Upper lobe of right lung (tissue), 1 donor: ENCODE measurements around the gene GABRA5. TPM values are rescaled to one million over a fixed set of nuclear protein-coding genes. Genes with fewer than 3 reads are reported as not detected.

Experiments used
- ATAC-seq: fragments of 200-7000 bp; cut with Tn5 transposase; one replicate; pipeline ENCODE4 v1.9.1; 2020; ENCODE audit warnings: mild to moderate bottlenecking, moderate library complexity
- DNase-seq: peaks from one replicate; pipeline ENCODE4 v3.0.0-alpha.2; 2020
- H3K27ac ChIP-seq: fragments of 200-600 bp; one replicate; pipeline ENCODE4 v1.8.0; 2022
- H3K27me3 ChIP-seq: fragments of 200-600 bp; one replicate; pipeline ENCODE4 v1.8.0; 2022; ENCODE audit warnings: mild to moderate bottlenecking
- H3K36me3 ChIP-seq: fragments of 200-600 bp; one replicate; pipeline ENCODE4 v1.8.0; 2022
- H3K4me1 ChIP-seq: fragments of 200-600 bp; one replicate; pipeline ENCODE4 v1.8.0; 2022
- H3K4me3 ChIP-seq: fragments of 200-600 bp; one replicate; pipeline ENCODE4 v1.8.0; 2022; ENCODE audit warnings: mild to moderate bottlenecking
- H3K9me3 ChIP-seq: fragments of 200-600 bp; one replicate; pipeline ENCODE4 v1.8.0; 2022
- intact Hi-C: fragments of 100-400 bp; cut with DNase I; formaldehyde crosslinking; loops from one replicate; pipeline ENCODE4 v1.11.0; 2022
- total RNA-seq: library from RNA; stranded (reverse); fragmentation: NEBNext Ultra II Directional; extraction: Animal tissue kit (Norgen Biotek cat#: 25700); gene quantifications from one replicate; pipeline ENCODE4 v1.2.1, GENCODE V29; 2021
- TF ChIP-seq, protein P1 (sequence below): fragments of 200-600 bp; IDR thresholded peaks from one replicate; pipeline ENCODE4 v1.8.0; 2022; ENCODE audit warnings: antibody characterized with exemption
- donor health status: DM: no; HTN: yes; CAD: no; lungs with severe emphysema.

The GABRA5 gene
- total RNA-seq, 1 donor from 2014 or later: not detected

DNA sequence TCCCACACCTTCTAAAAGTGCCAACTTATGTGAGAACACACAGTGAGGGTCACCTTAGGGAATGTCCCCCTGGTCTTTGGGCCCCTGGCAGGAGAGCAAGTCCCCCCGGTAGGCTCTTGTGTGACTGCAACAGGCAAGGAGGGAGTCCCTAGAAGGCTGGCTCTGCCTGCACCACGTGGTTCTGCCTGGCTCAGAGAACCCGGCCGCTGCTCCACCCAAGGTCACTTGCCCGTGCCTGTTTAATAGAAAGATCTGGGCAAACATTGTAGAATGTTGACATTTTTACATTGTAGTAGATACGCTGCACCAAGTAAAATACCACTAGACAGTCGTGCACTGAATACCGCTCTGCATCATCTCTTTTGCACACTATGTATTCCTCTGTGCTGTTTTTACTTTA, 21.9 kb downstream of the GABRA5 start:
- TF ChIP-seq, protein P1, sequence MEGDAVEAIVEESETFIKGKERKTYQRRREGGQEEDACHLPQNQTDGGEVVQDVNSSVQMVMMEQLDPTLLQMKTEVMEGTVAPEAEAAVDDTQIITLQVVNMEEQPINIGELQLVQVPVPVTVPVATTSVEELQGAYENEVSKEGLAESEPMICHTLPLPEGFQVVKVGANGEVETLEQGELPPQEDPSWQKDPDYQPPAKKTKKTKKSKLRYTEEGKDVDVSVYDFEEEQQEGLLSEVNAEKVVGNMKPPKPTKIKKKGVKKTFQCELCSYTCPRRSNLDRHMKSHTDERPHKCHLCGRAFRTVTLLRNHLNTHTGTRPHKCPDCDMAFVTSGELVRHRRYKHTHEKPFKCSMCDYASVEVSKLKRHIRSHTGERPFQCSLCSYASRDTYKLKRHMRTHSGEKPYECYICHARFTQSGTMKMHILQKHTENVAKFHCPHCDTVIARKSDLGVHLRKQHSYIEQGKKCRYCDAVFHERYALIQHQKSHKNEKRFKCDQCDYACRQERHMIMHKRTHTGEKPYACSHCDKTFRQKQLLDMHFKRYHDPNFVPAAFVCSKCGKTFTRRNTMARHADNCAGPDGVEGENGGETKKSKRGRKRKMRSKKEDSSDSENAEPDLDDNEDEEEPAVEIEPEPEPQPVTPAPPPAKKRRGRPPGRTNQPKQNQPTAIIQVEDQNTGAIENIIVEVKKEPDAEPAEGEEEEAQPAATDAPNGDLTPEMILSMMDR: no peak
- Histone ChIP-seq H3K9me3 (no peaks in the 10 kb centered on the region), H3K27ac (no peak overlapping the region), H3K4me3 (no peak overlapping the region), H3K4me1 (peaks cover 4% of the 10 kb centered on the region), H3K36me3 (no peaks in the 10 kb centered on the region), H3K27me3 (peaks cover 11% of the 10 kb centered on the region)
- no peak for DNase-seq
- intact Hi-C loops: no loop called here
- peak; percentile 10 for ATAC-seq

DNA sequence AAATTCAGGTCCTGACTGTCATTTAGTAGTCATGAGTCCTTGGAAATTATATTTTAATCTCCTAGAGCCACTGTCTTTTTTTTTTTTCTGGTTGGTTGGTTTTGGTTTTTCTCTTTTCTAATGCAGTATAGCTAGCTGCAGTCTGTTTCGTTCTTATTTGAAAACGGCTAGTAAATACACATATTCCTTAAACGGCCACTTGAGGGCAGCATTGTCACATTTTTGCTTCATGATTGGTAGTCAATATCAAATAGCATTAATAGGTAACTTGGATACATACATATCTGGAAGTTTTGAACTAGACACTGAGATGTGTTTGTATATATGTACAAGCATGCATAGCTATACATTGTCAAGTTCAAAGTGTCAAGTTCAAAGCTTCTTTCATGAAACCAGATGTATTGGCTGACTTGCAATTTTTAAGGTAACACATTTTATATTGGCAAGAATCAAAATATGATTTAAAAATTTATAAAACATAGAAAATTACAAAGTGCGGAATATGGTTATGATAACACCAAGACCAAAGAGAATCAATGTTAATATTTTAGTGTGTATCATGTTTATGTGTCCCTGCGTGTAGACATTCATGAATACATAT, 22.5 kb downstream of the GABRA5 start:
- H3K4me3 ChIP-seq: no peak overlapping the region
- no peaks in the 10 kb centered on the region for H3K9me3 ChIP-seq
- peaks cover 4% of the 10 kb centered on the region for H3K4me1 ChIP-seq
- H3K36me3 ChIP-seq: no peaks in the 10 kb centered on the region
- intact Hi-C loops: no loop called here
- peak; percentile 14 for ATAC-seq
- H3K27ac ChIP-seq: no peak overlapping the region
- DNase-seq: no peak
- H3K27me3 ChIP-seq: peaks cover 11% of the 10 kb centered on the region
- TF ChIP-seq, protein P1: peak; percentile 69

- Histone ChIP-seq H3K27me3 (peaks cover 11% of the 10 kb centered on the region), H3K9me3 (no peaks in the 10 kb centered on the region), H3K27ac (no peak overlapping the region), H3K36me3 (no peaks in the 10 kb centered on the region), H3K4me3 (no peak overlapping the region), H3K4me1 (peaks cover 4% of the 10 kb centered on the region)
- TF ChIP-seq, protein P1: no peak
- ATAC-seq (no peak), DNase-seq (no peak)
- intact Hi-C loops: no loop called here
Observed at GRCh38 chr15:26890451-26890850, 23.6 kb downstream of the GABRA5 start.

DNA sequence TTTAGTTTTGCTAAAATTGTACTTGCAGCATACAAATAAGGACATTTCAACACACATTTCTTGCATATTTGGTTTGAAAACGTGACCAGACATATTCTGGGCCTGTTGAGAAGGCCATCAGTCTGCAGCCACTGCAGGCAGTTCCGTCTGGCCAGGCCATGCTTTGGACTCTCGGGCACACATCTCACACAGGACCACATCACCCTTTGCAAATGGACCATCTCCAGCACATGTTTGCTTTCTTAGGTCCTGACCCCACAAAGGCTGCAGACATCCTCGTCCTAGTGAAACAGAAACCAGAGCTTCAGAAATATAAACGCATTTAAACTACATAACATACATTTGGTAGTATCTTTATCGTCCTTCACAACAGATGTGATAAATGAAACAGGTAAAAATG, 24.1 kb downstream of the GABRA5 start:
- intact Hi-C loops: no loop called here
- peaks cover 11% of the 10 kb centered on the region for H3K27me3 ChIP-seq
- peaks cover 4% of the 10 kb centered on the region for H3K4me1 ChIP-seq
- no peak overlapping the region for H3K4me3 ChIP-seq
- ATAC-seq (no peak), DNase-seq (no peak)
- no peaks in the 10 kb centered on the region for H3K36me3 ChIP-seq
- H3K9me3 ChIP-seq: no peaks in the 10 kb centered on the region
- TF ChIP-seq, protein P1: no peak
- H3K27ac ChIP-seq: no peak overlapping the region

DNA sequence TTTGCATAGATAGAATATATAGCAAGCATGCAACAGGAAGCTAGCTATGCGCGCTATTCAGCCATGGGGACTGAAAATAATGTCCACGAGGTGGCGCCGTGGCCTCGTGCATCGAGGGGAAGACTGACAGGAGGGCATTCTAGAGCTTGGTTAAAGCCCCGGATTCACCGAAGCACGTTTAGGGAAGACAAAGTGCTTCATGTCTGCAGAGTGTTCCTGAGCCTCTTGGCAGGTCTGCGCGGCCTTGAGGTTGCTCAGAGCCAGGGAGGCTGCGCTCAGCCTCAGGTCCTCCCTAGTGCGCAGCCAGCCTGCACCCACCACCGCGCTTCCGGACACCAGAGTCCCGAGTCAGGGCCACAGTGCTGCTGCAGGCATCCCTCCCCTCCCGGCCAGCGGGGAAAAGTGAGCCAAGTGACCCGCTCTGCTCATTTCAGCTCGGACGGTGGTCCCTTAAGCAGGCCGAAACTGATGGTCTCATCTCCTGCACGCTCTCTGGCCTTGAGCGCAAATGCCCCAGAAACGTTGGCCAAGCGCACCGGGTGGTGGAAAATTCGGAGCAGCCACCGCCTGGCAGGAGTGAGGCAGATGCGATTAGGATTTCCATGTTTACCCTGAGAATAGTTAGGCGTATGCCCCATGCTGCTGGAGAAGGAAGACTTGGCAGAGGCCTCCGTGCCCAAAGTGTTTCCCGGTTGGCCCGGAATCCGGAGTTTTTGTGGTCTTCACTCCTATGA, 24.8 kb downstream of the GABRA5 start:
- peaks cover 11% of the 10 kb centered on the region for H3K27me3 ChIP-seq
- intact Hi-C loops: no loop called here
- no peak overlapping the region for H3K4me3 ChIP-seq
- TF ChIP-seq, protein P1: peak; percentile 66
- no peaks in the 10 kb centered on the region for H3K36me3 ChIP-seq
- peak; percentile 59 for ATAC-seq
- peaks cover 4% of the 10 kb centered on the region for H3K4me1 ChIP-seq
- no peak for DNase-seq
- no peaks in the 10 kb centered on the region for H3K9me3 ChIP-seq
- H3K27ac ChIP-seq: no peak overlapping the region
